Measurements from ENCODE around the gene AOPEP. TPM values are rescaled to one million over a fixed set of nuclear protein-coding genes. Genes with fewer than 3 reads are reported as not detected.
A peak's percentile ranks its signal among the peaks of the same experiment; 100 is the strongest.

Gene AOPEP
- total and polyA plus RNA-seq, 2 of the 13 experiments (the other 11 are each of a cell fraction or from before 2014, with no cell fraction given) = 22.2 to 41.6 TPM

GRCh38 chr9:95043826-95044225, 317.3 kb downstream of the AOPEP start (continued):
- TF ChIP-seq SMARCE1 (IDR thresholded peaks at IDR 0.05; ENCODE audit: borderline replicate concordance) (no peak), FOXA1 (IDR thresholded peaks at IDR 0.05) (no peak), FOXA1 (CRISPR knock-in tag; IDR thresholded peaks at IDR 0.05) (peak; percentile 47; the same call in 1 of the 2 replicates), ZNF337 (CRISPR knock-in tag; IDR thresholded peaks at IDR 0.05; ENCODE audit: borderline replicate concordance, low read depth) (no peak), ZNF101 (CRISPR knock-in tag; IDR thresholded peaks at IDR 0.05; ENCODE audit: borderline replicate concordance, low read depth) (no peak), HDAC1 (CRISPR knock-in tag; IDR thresholded peaks at IDR 0.05) (no peak), SAP130 (CRISPR knock-in tag; IDR thresholded peaks at IDR 0.05; ENCODE audit: low read depth) (peak; percentile 34; the same call in 1 of the 2 replicates), BHLHE40 (IDR thresholded peaks at IDR 0.05; ENCODE audit: low read length) (no peak), RARA (CRISPR knock-in tag; IDR thresholded peaks at IDR 0.05) (peak; percentile 68), ATAD3A (CRISPR knock-in tag; IDR thresholded peaks at IDR 0.05) (no peak), HNF4A (CRISPR knock-in tag; IDR thresholded peaks at IDR 0.05) (0 out of 2 replicates have a peak, but pooled peaks have one; percentile 13), FOXP1 (IDR thresholded peaks at IDR 0.05) (no peak), FOXP1 (CRISPR knock-in tag; IDR thresholded peaks at IDR 0.05) (peak; percentile 18; the same call in 1 of the 2 replicates), ZNF292 (CRISPR knock-in tag; IDR thresholded peaks at IDR 0.05; ENCODE audit: borderline replicate concordance, low read depth) (no peak), FOXA3 (CRISPR knock-in tag; IDR thresholded peaks at IDR 0.05) (peak; percentile 54), ARID5B (CRISPR knock-in tag; IDR thresholded peaks at IDR 0.05) (peak; percentile 10; the same call in 1 of the 2 replicates), ZNF510 (CRISPR knock-in tag; IDR thresholded peaks at IDR 0.05; ENCODE audit: low read depth) (no peak), RXRB (CRISPR knock-in tag; IDR thresholded peaks at IDR 0.05; ENCODE audit: borderline replicate concordance) (no peak), RNF219 (CRISPR knock-in tag; IDR thresholded peaks at IDR 0.05) (no peak), THAP8 (CRISPR knock-in tag; IDR thresholded peaks at IDR 0.05; ENCODE audit: borderline replicate concordance) (no peak), EEA1 (CRISPR knock-in tag; IDR thresholded peaks at IDR 0.05; ENCODE audit: borderline replicate concordance) (no peak), ZNF484 (CRISPR knock-in tag; IDR thresholded peaks at IDR 0.05; ENCODE audit: borderline replicate concordance, low read depth) (no peak), ETV5 (CRISPR knock-in tag; IDR thresholded peaks at IDR 0.05; ENCODE audit: borderline replicate concordance) (no peak), TFE3 (CRISPR knock-in tag; IDR thresholded peaks at IDR 0.05) (no peak), KDM5A (IDR thresholded peaks at IDR 0.05; ENCODE audit: borderline replicate concordance, low read length) (no peak), ZSCAN30 (CRISPR knock-in tag; IDR thresholded peaks at IDR 0.05) (no peak)
